Retinal pigment epithelial cell (primary cell): ENCODE measurements around the gene ATP6V0A4.
A peak's percentile ranks its signal among the peaks of the same experiment; 100 is the strongest.

ENCODE experiments used
- DNase-seq: peaks from one replicate; pipeline ENCODE4 v3.0.0-alpha.2; 2010; ENCODE audit warnings: low read depth
- H3K4me3 ChIP-seq: 2 replicates; pipeline ENCODE4 v1.5.1; 2011; ENCODE audit warnings: mild to moderate bottlenecking, low read length, control low read depth, moderate library complexity
- CTCF ChIP-seq: conservative IDR thresholded peaks from 2 replicates; pipeline ENCODE4 v1.5.1; 2011; ENCODE audit warnings: low read depth, low read length, control low read depth, inconsistent platforms

Gene ATP6V0A4

GRCh38 chr7:138729444-138729843 is 68.6 kb downstream of the ATP6V0A4 start:
- H3K4me3 ChIP-seq: no peak overlapping the region
- TF ChIP-seq CTCF: no peak
- no peak for DNase-seq

GRCh38 chr7:138727336-138728099 is 70.5 kb downstream of the ATP6V0A4 start:
- TF ChIP-seq CTCF: no peak
- H3K4me3 ChIP-seq: no peak overlapping the region
- peak; percentile 7 for DNase-seq

GRCh38 chr7:138726288-138726687 is 71.7 kb downstream of the ATP6V0A4 start:
- TF ChIP-seq CTCF: peak; percentile 27
- H3K4me3 ChIP-seq: no peak overlapping the region
- no peak for DNase-seq

GRCh38 chr7:138720286-138720685 is 77.7 kb downstream of the ATP6V0A4 start:
- DNase-seq: no peak
- H3K4me3 ChIP-seq: no peak overlapping the region
- no peak for TF ChIP-seq CTCF

GRCh38 chr7:138716889-138717288 is 81.1 kb downstream of the ATP6V0A4 start:
- DNase-seq: no peak
- no peak for TF ChIP-seq CTCF
- H3K4me3 ChIP-seq: no peak overlapping the region

- no peak overlapping the region for H3K4me3 ChIP-seq
- TF ChIP-seq CTCF: no peak
- DNase-seq: no peak
These were observed 84.8 kb downstream of the ATP6V0A4 start for GRCh38 chr7:138713191-138713590.

GRCh38 chr7:138712652-138713051 is 85.3 kb downstream of the ATP6V0A4 start:
- TF ChIP-seq CTCF: no peak
- no peak overlapping the region for H3K4me3 ChIP-seq
- DNase-seq: no peak
